Keratinocyte (primary cell): ENCODE data around the gene ABLIM2. TPM values are rescaled to one million over a fixed set of nuclear protein-coding genes. Genes with fewer than 3 reads are reported as not detected.

Experiments used
- DNase-seq: peaks from one replicate; pipeline ENCODE4 v3.0.0-alpha.2; 2011; ENCODE audit warnings: low read depth, missing footprints, low spot score
- FAIRE-seq: peaks from 2 replicates; lab custom pipeline; 2011; peaks lifted over from hg19 to GRCh38; lab: Jason Lieb, UNC
- H2AFZ ChIP-seq: 2 replicates; pipeline ENCODE4 v1.6.0; 2012; ENCODE audit warnings: low read length, control low read depth, inconsistent platforms; ENCODE audit not compliant: control insufficient read depth
- H3K27ac ChIP-seq: 2 replicates; pipeline ENCODE4 v1.5.1; 2011; ENCODE audit warnings: low read length; ENCODE audit not compliant: control insufficient read depth, insufficient read depth
- H3K27me3 ChIP-seq: 3 replicates; pipeline ENCODE4 v1.6.0; 2011; ENCODE audit warnings: low read length; ENCODE audit not compliant: control insufficient read depth, insufficient read depth; ENCODE audit errors: extremely low read depth
- H3K36me3 ChIP-seq, 2 experiments: 2 replicates in 1 of 2; 3 replicates in 1 of 2; pipeline ENCODE4 v1.5.1; 2011; ENCODE audit warnings: low read length in 2 of 2, mild to moderate bottlenecking in 1 of 2; ENCODE audit not compliant: control insufficient read depth in 2 of 2, insufficient read depth in 2 of 2; ENCODE audit errors: extremely low read depth in 1 of 2
- H3K4me1 ChIP-seq: 3 replicates; pipeline ENCODE4 v1.5.1; 2011; ENCODE audit warnings: low read length; ENCODE audit not compliant: control insufficient read depth, insufficient read depth; ENCODE audit errors: extremely low read depth
- H3K4me2 ChIP-seq: 3 replicates; pipeline ENCODE4 v1.6.0; 2011; ENCODE audit warnings: low read depth, low read length; ENCODE audit not compliant: control insufficient read depth, insufficient read depth; ENCODE audit errors: extremely low read depth
- H3K4me3 ChIP-seq, 3 experiments: fragments of 200-600 bp in 1 of 3; sonication (generic) in 1 of 3; 2 replicates in 2 of 3; 3 replicates in 1 of 3; pipeline ENCODE4 v1.5.1; 2011 to 2016; ENCODE audit warnings: low read length in 3 of 3, mild to moderate bottlenecking in 3 of 3, control low read depth in 2 of 3, inconsistent platforms in 1 of 3, low read depth in 1 of 3, mixed read lengths in 1 of 3, mixed run types in 1 of 3, moderate library complexity in 1 of 3; ENCODE audit not compliant: control insufficient read depth in 2 of 3, insufficient read depth in 2 of 3; ENCODE audit errors: extremely low read depth in 1 of 3
- H3K79me2 ChIP-seq: 2 replicates; pipeline ENCODE4 v1.6.0; 2012; ENCODE audit warnings: low read length; ENCODE audit not compliant: control insufficient read depth, insufficient read depth
- H3K9ac ChIP-seq: 3 replicates; pipeline ENCODE4 v1.6.0; 2011; ENCODE audit warnings: low read length; ENCODE audit not compliant: control insufficient read depth, insufficient read depth; ENCODE audit errors: extremely low read depth
- H3K9me1 ChIP-seq: 3 replicates; pipeline ENCODE4 v1.6.0; 2011; ENCODE audit warnings: low read length; ENCODE audit not compliant: control insufficient read depth, insufficient read depth; ENCODE audit errors: extremely low read depth
- H3K9me3 ChIP-seq: 2 replicates; pipeline ENCODE4 v1.5.1; 2012; ENCODE audit warnings: low read depth, low read length; ENCODE audit not compliant: control insufficient read depth
- H4K20me1 ChIP-seq: 3 replicates; pipeline ENCODE4 v1.6.0; 2011; ENCODE audit warnings: low read length; ENCODE audit not compliant: control insufficient read depth, insufficient read depth; ENCODE audit errors: extremely low read depth
- EZH2 ChIP-seq: IDR thresholded peaks from one replicate; pipeline ENCODE4 v1.6.1; 2012; ENCODE audit warnings: inconsistent platforms, mild to moderate bottlenecking, low read length, moderate library complexity
- dilution Hi-C: fragments of 300-500 bp; cut with MboI; formaldehyde crosslinking; loops from one replicate; pipeline ENCODE4 v1.7.0; 2020; ENCODE audit warnings: low sequenced_read_pairs; ENCODE audit not compliant: extremely low pct_ligation_motif_present
- polyA plus RNA-seq, 5 experiments: library from polyadenylated mRNA; depleted of rRNA in 3 of 5; stranded (reverse) in 3 of 5; stranded (forward) in 1 of 5; unstranded in 1 of 5; fragments of >200 nt; gene quantifications; 1 replicate in 1 of 5; 2 replicates in 3 of 5; 3 replicates in 1 of 5; pipeline versions ENCODE4 v1.2.1 to v1.2.3, GENCODE V29; 2011 to 2012; ENCODE audit warnings: missing spikeins in 2 of 5, low read depth in 1 of 5, low replicate concordance in 1 of 5
- TF ChIP-seq, protein P1 (sequence below), 3 experiments: IDR thresholded peaks in 1 of 3; conservative IDR thresholded peaks in 1 of 3; optimal IDR thresholded peaks in 1 of 3; 2 replicates in 2 of 3; 3 replicates in 1 of 3; pipeline versions ENCODE3 to v1.5.1; 2011; ENCODE audit warnings: low read length in 3 of 3, mild to moderate bottlenecking in 3 of 3, moderate library complexity in 2 of 3, control low read depth in 1 of 3, inconsistent platforms in 1 of 3; ENCODE audit not compliant: insufficient read depth in 2 of 3; ENCODE audit errors: extremely low read depth in 1 of 3

Gene ABLIM2
- polyA plus RNA-seq, 1 donor (not counting 4 experiments of a cell fraction or from before 2014, with no cell fraction given): 0.94 TPM

DNA sequence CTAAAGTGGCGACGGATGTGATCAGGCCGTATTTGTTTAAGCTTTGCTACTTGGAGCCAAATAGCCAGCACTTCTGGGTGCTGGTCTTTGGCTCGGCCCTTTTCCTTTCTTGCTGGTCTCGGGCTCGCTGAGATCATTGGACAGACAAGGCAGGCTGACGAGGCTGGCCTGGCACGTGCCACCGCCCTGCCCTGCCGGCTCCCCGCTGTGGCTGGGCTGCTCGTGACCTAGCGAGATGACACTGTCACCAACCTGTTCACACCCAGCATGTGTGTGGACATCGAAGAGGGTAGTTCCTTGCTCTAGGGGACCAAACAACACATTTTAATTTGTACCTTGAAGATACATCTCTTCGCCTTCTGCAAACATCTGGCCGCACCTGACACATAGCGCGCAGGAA is 98.0 kb downstream of the ABLIM2 start:
- no peak overlapping the region for H3K9ac ChIP-seq
- dilution Hi-C loops: no loop called here
- H3K36me3 ChIP-seq: no peaks in the 10 kb centered on the region
- H2AFZ ChIP-seq: no peak overlapping the region
- H3K4me2 ChIP-seq: no peak overlapping the region
- H3K9me3 ChIP-seq: peaks cover 14% of the 10 kb centered on the region
- no peaks in the 10 kb centered on the region for H3K9me1 ChIP-seq
- no peaks in the 10 kb centered on the region for H3K79me2 ChIP-seq
- H3K4me1 ChIP-seq: no peaks in the 10 kb centered on the region
- DNase-seq (no peak), FAIRE-seq (no peak)
- no peaks in the 10 kb centered on the region for H3K27me3 ChIP-seq
- no peak for TF ChIP-seq EZH2
- TF ChIP-seq, protein P1, sequence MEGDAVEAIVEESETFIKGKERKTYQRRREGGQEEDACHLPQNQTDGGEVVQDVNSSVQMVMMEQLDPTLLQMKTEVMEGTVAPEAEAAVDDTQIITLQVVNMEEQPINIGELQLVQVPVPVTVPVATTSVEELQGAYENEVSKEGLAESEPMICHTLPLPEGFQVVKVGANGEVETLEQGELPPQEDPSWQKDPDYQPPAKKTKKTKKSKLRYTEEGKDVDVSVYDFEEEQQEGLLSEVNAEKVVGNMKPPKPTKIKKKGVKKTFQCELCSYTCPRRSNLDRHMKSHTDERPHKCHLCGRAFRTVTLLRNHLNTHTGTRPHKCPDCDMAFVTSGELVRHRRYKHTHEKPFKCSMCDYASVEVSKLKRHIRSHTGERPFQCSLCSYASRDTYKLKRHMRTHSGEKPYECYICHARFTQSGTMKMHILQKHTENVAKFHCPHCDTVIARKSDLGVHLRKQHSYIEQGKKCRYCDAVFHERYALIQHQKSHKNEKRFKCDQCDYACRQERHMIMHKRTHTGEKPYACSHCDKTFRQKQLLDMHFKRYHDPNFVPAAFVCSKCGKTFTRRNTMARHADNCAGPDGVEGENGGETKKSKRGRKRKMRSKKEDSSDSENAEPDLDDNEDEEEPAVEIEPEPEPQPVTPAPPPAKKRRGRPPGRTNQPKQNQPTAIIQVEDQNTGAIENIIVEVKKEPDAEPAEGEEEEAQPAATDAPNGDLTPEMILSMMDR (optimal IDR thresholded peaks at IDR 0.05 in 1 of 3, IDR thresholded peaks at IDR 0.05 in 1 of 3, conservative IDR thresholded peaks at IDR 0.05 in 1 of 3; ENCODE audit: extremely low read depth in 1 of 3, insufficient read depth in 2 of 3, low read length in 3 of 3): no peak
- H4K20me1 ChIP-seq: no peaks in the 10 kb centered on the region
- H3K27ac ChIP-seq: no peak overlapping the region
- no peak overlapping the region for H3K4me3 ChIP-seq

DNA sequence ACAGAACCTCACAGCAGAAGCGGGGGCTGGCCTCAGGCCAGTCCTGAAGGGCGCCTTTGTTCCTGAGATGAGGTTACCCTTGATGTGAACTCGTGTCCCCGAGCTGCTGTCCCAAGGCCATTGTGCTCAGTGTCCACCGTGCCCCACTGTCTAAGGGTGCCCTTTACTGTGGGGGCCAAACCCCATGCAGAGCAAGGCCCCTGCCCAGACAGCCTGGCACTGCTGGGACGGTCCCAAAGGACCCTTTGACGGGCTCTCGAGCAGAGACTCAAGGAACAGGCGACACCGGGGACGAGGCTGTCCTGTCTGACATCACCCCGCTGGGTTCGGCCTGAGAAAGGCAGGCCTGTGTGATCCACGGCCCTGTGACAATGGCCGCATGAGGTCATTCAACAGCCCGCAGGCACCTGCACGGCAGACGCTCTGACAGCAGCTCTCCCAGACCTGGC is 100.6 kb downstream of the ABLIM2 start:
- no peak overlapping the region for H3K9ac ChIP-seq
- no peak overlapping the region for H3K4me3 ChIP-seq
- H3K4me1 ChIP-seq: no peaks in the 10 kb centered on the region
- FAIRE-seq: no peak
- H2AFZ ChIP-seq: no peak overlapping the region
- H3K9me3 ChIP-seq: peaks cover 5% of the 10 kb centered on the region
- TF ChIP-seq EZH2: no peak
- TF ChIP-seq, protein P1 (optimal IDR thresholded peaks at IDR 0.05 in 1 of 3, IDR thresholded peaks at IDR 0.05 in 1 of 3, conservative IDR thresholded peaks at IDR 0.05 in 1 of 3; ENCODE audit: extremely low read depth in 1 of 3, insufficient read depth in 2 of 3, low read length in 3 of 3): no peak
- H3K27ac ChIP-seq: no peak overlapping the region
- no peak for DNase-seq
- H4K20me1 ChIP-seq: no peaks in the 10 kb centered on the region
- H3K79me2 ChIP-seq: no peaks in the 10 kb centered on the region
- dilution Hi-C loops: no loop called here
- H3K36me3 ChIP-seq: no peaks in the 10 kb centered on the region
- H3K9me1 ChIP-seq: no peaks in the 10 kb centered on the region
- H3K4me2 ChIP-seq: no peak overlapping the region
- H3K27me3 ChIP-seq: no peaks in the 10 kb centered on the region
